ENCODE results near the gene HTR3B.
"Not testable (repeated sequence)": the region's sequence is repeated elsewhere in the genome, so short reads cannot be mapped to it uniquely, and the experiment has no call there.

HTR3B gene

DNA sequence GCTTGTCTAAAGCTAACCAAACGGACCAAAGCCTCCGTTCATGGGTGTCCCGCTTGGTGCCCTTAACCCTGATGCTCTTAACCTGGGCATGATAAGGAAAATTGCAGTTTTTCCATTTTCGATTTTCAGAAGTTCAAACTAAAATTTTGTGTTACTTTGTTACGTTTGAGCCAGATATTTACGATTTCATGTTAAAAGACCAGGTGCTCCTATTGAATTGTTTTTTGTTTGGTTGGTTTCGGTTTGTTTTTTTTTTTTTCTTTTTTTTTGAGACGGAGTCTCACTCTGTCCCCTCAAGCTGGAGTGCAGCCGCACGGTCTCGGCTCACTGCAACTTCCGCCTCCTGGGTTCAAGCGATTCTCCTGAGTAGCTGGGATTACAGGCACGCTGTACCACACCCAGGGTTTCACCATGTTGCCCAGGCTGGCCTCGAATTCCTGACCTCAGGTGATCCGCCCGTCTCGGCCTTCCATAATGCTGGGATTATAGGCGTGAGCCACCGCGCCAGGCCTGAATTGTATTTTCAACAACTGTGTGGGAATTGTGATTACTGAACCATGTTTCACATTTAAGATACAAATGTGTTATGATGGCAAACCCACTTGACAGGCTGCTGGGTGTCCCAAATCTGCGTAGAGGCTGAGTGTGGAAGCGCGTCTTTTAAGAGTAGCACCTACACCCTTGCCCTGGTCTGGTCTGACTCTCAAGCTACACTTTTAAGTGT is 28.4 kb upstream of the HTR3B start:
- Histone ChIP-seq H3K36me3 (ENCODE audit: insufficient read depth, low read length) (no peaks in the 10 kb centered on the region), H3K27me3 (ENCODE audit: insufficient read depth, low read length, poor library complexity, severe bottlenecking) (no peaks in the 10 kb centered on the region), H3K9me2 (replicated peaks; ENCODE audit: low read depth, low read length) (no peaks in the 10 kb centered on the region), H3K9ac (ENCODE audit: low read depth, low read length, poor library complexity, severe bottlenecking) (peak overlapping the region; percentile 86), H3K9me3 (ENCODE audit: insufficient read depth, low read depth, low read length) (no peaks in the 10 kb centered on the region), H3K4me1 (ENCODE audit: insufficient read depth, low read length, poor library complexity, severe bottlenecking) (peaks cover 49% of the 10 kb centered on the region), H3K4me3 (ENCODE audit: low read length, poor library complexity, severe bottlenecking) (peak overlapping the region; percentile 94), H3K4me2 (ENCODE audit: low read depth, low read length, poor library complexity, severe bottlenecking) (peak overlapping the region; percentile 78), H3K79me2 (ENCODE audit: insufficient read depth, low read length) (peaks cover 58% of the 10 kb centered on the region), H2AFZ (ENCODE audit: low read length) (peak overlapping the region; percentile 95), H3F3A (ENCODE audit: low read depth) (no peaks in the 10 kb centered on the region), H4K20me1 (ENCODE audit: insufficient read depth, low read length, poor library complexity, severe bottlenecking) (peaks cover 14% of the 10 kb centered on the region)
- no peak for TF ChIP-seq EZH2phosphoT487 (IDR thresholded peaks at IDR 0.05; ENCODE audit: borderline replicate concordance)
- TF ChIP-seq CTCF (conservative IDR thresholded peaks at IDR 0.05; ENCODE audit: low read length) = no peak

DNA sequence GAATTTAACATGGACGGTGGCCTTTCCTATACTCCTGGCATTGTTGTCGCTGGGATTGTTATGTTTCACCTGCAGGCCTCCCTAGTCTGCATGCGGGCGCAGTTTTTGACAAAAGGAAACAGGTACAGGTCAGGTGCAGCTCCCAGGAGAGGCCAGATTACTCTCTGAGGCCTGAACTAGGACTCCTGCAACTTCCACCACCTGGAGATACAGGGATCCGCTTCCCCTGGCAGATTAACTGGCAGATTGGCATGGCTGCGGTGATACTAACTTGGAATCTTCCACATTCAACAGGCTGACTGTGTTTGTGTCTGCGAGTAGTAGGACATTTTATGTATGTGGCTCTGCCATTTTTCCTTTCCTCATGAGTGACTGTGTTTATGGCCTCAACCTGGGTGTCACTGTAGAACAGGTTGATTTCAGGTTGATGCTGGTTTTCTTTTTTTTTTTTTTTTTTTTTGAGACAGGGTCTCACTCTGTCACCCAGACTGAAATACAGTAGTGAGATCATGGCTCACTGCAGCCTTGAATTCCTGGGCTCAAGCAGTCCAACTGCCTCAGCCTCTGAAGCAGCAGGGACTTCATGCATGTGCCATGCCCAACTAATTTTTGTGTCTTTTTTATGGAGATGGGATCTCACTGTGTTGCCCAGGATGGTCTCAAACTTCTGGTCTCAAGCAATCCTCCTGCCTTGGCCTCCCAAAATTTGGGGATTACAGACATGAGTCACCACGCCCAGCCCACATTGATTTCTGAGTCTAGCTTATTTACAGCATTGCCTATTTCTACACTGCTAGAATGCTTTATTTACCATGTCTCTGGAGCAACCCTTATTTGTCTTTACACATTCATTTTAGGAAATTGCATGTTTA is 27.6 kb upstream of the HTR3B start:
- Histone ChIP-seq H3K4me3 (ENCODE audit: low read length, poor library complexity, severe bottlenecking) (peak overlapping the region; percentile 94), H2AFZ (ENCODE audit: low read length) (no peak overlapping the region), H3K9me3 (ENCODE audit: insufficient read depth, low read depth, low read length) (no peaks in the 10 kb centered on the region), H3K4me1 (ENCODE audit: insufficient read depth, low read length, poor library complexity, severe bottlenecking) (peaks cover 41% of the 10 kb centered on the region), H3K9ac (ENCODE audit: low read depth, low read length, poor library complexity, severe bottlenecking) (peak overlapping the region; percentile 86), H3K36me3 (ENCODE audit: insufficient read depth, low read length) (no peaks in the 10 kb centered on the region), H3K79me2 (ENCODE audit: insufficient read depth, low read length) (peaks cover 50% of the 10 kb centered on the region), H3F3A (ENCODE audit: low read depth) (no peaks in the 10 kb centered on the region), H3K9me2 (replicated peaks; ENCODE audit: low read depth, low read length) (no peaks in the 10 kb centered on the region), H4K20me1 (ENCODE audit: insufficient read depth, low read length, poor library complexity, severe bottlenecking) (peaks cover 14% of the 10 kb centered on the region), H3K4me2 (ENCODE audit: low read depth, low read length, poor library complexity, severe bottlenecking) (peak overlapping the region; percentile 78), H3K27me3 (ENCODE audit: insufficient read depth, low read length, poor library complexity, severe bottlenecking) (no peaks in the 10 kb centered on the region)
- TF ChIP-seq CTCF (conservative IDR thresholded peaks at IDR 0.05; ENCODE audit: low read length) (no peak), EZH2phosphoT487 (IDR thresholded peaks at IDR 0.05; ENCODE audit: borderline replicate concordance) (no peak)

GRCh38 chr11:113877670-113878055 is 26.9 kb upstream of the HTR3B start:
- no peaks in the 10 kb centered on the region for H3K36me3 ChIP-seq (ENCODE audit: insufficient read depth, low read length)
- H3K27me3 ChIP-seq (ENCODE audit: insufficient read depth, low read length, poor library complexity, severe bottlenecking) = no peaks in the 10 kb centered on the region
- H3K9ac ChIP-seq (ENCODE audit: low read depth, low read length, poor library complexity, severe bottlenecking) = peak overlapping the region; percentile 86
- no peaks in the 10 kb centered on the region for H3F3A ChIP-seq (ENCODE audit: low read depth)
- no peaks in the 10 kb centered on the region for H3K9me2 ChIP-seq (replicated peaks; ENCODE audit: low read depth, low read length)
- H3K4me3 ChIP-seq (ENCODE audit: low read length, poor library complexity, severe bottlenecking) = peak overlapping the region; percentile 94
- TF ChIP-seq EZH2phosphoT487 (IDR thresholded peaks at IDR 0.05; ENCODE audit: borderline replicate concordance) (no peak), CTCF (conservative IDR thresholded peaks at IDR 0.05; ENCODE audit: low read length) (no peak)
- peaks cover 14% of the 10 kb centered on the region for H4K20me1 ChIP-seq (ENCODE audit: insufficient read depth, low read length, poor library complexity, severe bottlenecking)
- peak overlapping the region; percentile 78 for H3K4me2 ChIP-seq (ENCODE audit: low read depth, low read length, poor library complexity, severe bottlenecking)
- H3K4me1 ChIP-seq (ENCODE audit: insufficient read depth, low read length, poor library complexity, severe bottlenecking) = peaks cover 35% of the 10 kb centered on the region
- peaks cover 44% of the 10 kb centered on the region for H3K79me2 ChIP-seq (ENCODE audit: insufficient read depth, low read length)
- no peaks in the 10 kb centered on the region for H3K9me3 ChIP-seq (ENCODE audit: insufficient read depth, low read depth, low read length)
- H2AFZ ChIP-seq (ENCODE audit: low read length) = no peak overlapping the region

- not testable (repeated sequence) for H3K9me3 ChIP-seq (ENCODE audit: insufficient read depth, low read depth, low read length); H3K36me3 ChIP-seq (ENCODE audit: insufficient read depth, low read length); H3K4me2 ChIP-seq (ENCODE audit: low read depth, low read length, poor library complexity, severe bottlenecking); H2AFZ ChIP-seq (ENCODE audit: low read length); H4K20me1 ChIP-seq (ENCODE audit: insufficient read depth, low read length, poor library complexity, severe bottlenecking); H3K27me3 ChIP-seq (ENCODE audit: insufficient read depth, low read length, poor library complexity, severe bottlenecking); H3K9ac ChIP-seq (ENCODE audit: low read depth, low read length, poor library complexity, severe bottlenecking); H3K9me2 ChIP-seq (replicated peaks; ENCODE audit: low read depth, low read length); H3K4me3 ChIP-seq (ENCODE audit: low read length, poor library complexity, severe bottlenecking); H3F3A ChIP-seq (ENCODE audit: low read depth)
- Histone ChIP-seq H3K4me1 (ENCODE audit: insufficient read depth, low read length, poor library complexity, severe bottlenecking) (peaks cover 21% of the 10 kb centered on the region), H3K79me2 (ENCODE audit: insufficient read depth, low read length) (peaks cover 26% of the 10 kb centered on the region)
These were observed 25.1 kb upstream of the HTR3B start for GRCh38 chr11:113879446-113879845.
